Measurements from ENCODE around the gene SMKR1.

SMKR1 gene

DNA sequence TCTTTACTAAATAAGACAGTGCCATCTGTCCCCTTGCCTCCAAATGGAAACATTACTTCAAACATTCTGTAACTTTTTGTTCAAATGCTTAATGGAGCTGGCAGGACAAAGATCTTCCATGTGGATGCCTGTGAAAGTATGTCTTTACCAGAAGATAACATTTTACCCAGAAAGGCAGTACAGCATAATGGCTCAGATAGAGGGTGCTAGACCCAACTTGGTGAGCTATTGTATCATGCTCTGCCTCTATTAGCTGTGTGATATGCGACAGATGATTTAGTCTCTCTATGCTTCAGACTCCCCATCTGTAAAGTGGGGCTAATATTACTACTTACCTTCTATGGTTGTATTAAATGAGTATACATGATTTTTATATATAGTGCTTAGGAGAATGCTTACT lies 8.8 kb upstream of the SMKR1 start:
- TF ChIP-seq, protein P1, sequence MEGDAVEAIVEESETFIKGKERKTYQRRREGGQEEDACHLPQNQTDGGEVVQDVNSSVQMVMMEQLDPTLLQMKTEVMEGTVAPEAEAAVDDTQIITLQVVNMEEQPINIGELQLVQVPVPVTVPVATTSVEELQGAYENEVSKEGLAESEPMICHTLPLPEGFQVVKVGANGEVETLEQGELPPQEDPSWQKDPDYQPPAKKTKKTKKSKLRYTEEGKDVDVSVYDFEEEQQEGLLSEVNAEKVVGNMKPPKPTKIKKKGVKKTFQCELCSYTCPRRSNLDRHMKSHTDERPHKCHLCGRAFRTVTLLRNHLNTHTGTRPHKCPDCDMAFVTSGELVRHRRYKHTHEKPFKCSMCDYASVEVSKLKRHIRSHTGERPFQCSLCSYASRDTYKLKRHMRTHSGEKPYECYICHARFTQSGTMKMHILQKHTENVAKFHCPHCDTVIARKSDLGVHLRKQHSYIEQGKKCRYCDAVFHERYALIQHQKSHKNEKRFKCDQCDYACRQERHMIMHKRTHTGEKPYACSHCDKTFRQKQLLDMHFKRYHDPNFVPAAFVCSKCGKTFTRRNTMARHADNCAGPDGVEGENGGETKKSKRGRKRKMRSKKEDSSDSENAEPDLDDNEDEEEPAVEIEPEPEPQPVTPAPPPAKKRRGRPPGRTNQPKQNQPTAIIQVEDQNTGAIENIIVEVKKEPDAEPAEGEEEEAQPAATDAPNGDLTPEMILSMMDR (IDR thresholded peaks at IDR 0.05; ENCODE audit: insufficient read depth, low read length), result no peak
- TF ChIP-seq POLR2AphosphoS5 (IDR thresholded peaks at IDR 0.05; ENCODE audit: low read depth), result no peak
- no peak for TF ChIP-seq GABPA (IDR thresholded peaks at IDR 0.05; ENCODE audit: low read depth)
- TF ChIP-seq, protein P2, sequence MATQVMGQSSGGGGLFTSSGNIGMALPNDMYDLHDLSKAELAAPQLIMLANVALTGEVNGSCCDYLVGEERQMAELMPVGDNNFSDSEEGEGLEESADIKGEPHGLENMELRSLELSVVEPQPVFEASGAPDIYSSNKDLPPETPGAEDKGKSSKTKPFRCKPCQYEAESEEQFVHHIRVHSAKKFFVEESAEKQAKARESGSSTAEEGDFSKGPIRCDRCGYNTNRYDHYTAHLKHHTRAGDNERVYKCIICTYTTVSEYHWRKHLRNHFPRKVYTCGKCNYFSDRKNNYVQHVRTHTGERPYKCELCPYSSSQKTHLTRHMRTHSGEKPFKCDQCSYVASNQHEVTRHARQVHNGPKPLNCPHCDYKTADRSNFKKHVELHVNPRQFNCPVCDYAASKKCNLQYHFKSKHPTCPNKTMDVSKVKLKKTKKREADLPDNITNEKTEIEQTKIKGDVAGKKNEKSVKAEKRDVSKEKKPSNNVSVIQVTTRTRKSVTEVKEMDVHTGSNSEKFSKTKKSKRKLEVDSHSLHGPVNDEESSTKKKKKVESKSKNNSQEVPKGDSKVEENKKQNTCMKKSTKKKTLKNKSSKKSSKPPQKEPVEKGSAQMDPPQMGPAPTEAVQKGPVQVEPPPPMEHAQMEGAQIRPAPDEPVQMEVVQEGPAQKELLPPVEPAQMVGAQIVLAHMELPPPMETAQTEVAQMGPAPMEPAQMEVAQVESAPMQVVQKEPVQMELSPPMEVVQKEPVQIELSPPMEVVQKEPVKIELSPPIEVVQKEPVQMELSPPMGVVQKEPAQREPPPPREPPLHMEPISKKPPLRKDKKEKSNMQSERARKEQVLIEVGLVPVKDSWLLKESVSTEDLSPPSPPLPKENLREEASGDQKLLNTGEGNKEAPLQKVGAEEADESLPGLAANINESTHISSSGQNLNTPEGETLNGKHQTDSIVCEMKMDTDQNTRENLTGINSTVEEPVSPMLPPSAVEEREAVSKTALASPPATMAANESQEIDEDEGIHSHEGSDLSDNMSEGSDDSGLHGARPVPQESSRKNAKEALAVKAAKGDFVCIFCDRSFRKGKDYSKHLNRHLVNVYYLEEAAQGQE (IDR thresholded peaks at IDR 0.05; ENCODE audit: insufficient replicate concordance, low read depth), result no peak
- no peak for TF ChIP-seq SPI1 (IDR thresholded peaks at IDR 0.05; ENCODE audit: borderline replicate concordance, low read depth)
- Histone ChIP-seq H3K27me3 (ENCODE audit: insufficient read depth, poor library complexity, severe bottlenecking) (no peaks in the 10 kb centered on the region), H3K4me3 (replicated peaks; ENCODE audit: insufficient read depth, low read length) (no peak overlapping the region), H3K27ac (replicated peaks) (no peak overlapping the region)
- no peak for DNase-seq (ENCODE audit: low read depth in 1 of 2, low spot score in 1 of 2)

DNA sequence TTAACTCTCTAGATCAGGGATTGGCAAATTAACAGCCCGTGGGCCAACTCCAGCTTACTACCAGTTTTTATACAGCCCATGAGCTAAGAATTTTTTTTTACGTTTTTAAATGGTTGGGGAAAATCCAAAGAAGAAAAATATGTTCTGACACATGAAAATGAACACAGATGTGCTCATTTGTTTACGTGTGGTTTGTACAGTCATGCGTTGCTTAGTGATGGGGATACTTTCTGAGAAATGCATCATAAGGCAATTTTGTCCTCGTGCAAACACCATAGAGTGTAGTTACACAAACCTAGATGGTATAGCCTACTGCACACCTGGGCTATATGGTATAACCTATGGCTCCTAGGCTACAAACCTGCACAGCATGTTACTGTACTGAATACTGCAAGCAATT lies 8.3 kb upstream of the SMKR1 start:
- TF ChIP-seq, protein P2 (IDR thresholded peaks at IDR 0.05; ENCODE audit: insufficient replicate concordance, low read depth), result no peak
- no peak for TF ChIP-seq SPI1 (IDR thresholded peaks at IDR 0.05; ENCODE audit: borderline replicate concordance, low read depth)
- TF ChIP-seq, protein P1 (IDR thresholded peaks at IDR 0.05; ENCODE audit: insufficient read depth, low read length), result no peak
- no peak for TF ChIP-seq POLR2AphosphoS5 (IDR thresholded peaks at IDR 0.05; ENCODE audit: low read depth)
- TF ChIP-seq GABPA (IDR thresholded peaks at IDR 0.05; ENCODE audit: low read depth), result no peak
- Histone ChIP-seq H3K4me3 (replicated peaks; ENCODE audit: insufficient read depth, low read length) (no peak overlapping the region), H3K27ac (replicated peaks) (no peak overlapping the region), H3K27me3 (ENCODE audit: insufficient read depth, poor library complexity, severe bottlenecking) (no peaks in the 10 kb centered on the region)
- no peak for DNase-seq (ENCODE audit: low read depth in 1 of 2, low spot score in 1 of 2)

DNA sequence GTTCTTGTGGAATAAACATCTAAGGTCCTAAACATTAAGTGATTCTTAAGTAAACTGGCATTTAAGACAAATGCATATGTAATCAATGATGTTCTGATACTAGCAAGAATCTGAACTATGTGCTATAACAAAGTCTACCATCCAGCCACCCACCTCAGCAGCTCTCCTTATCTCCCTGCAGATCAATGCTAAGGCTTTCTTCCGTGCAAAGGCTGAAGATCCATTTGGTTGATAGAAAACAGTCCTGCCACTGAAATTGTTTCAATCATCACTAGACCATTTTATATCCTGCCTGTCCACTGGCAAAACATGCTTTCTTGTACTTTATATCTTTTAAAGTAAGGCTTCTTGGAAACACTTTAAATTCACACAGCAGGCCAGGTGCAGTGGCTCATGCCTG lies 6.3 kb upstream of the SMKR1 start:
- Histone ChIP-seq H3K27me3 (ENCODE audit: insufficient read depth, poor library complexity, severe bottlenecking) (no peaks in the 10 kb centered on the region), H3K27ac (replicated peaks) (no peak overlapping the region)

More for the DNA sequence above, 6.3 kb upstream of the SMKR1 start:
- no peak overlapping the region for H3K4me3 ChIP-seq (replicated peaks; ENCODE audit: insufficient read depth, low read length)
- no peak for DNase-seq (ENCODE audit: low read depth in 1 of 2, low spot score in 1 of 2)
- TF ChIP-seq, protein P2 (IDR thresholded peaks at IDR 0.05; ENCODE audit: insufficient replicate concordance, low read depth), result no peak
- no peak for TF ChIP-seq GABPA (IDR thresholded peaks at IDR 0.05; ENCODE audit: low read depth)
- TF ChIP-seq, protein P1 (IDR thresholded peaks at IDR 0.05; ENCODE audit: insufficient read depth, low read length), result no peak
- TF ChIP-seq POLR2AphosphoS5 (IDR thresholded peaks at IDR 0.05; ENCODE audit: low read depth), result no peak
- TF ChIP-seq SPI1 (IDR thresholded peaks at IDR 0.05; ENCODE audit: borderline replicate concordance, low read depth), result no peak
